HG03378 (cell line): ENCODE results near the gene GPC6.
"Not testable (repeated sequence)": the region's sequence is repeated elsewhere in the genome, so short reads cannot be mapped to it uniquely, and the experiment has no call there.

Experiments used
- ATAC-seq: cut with Tn5 transposase; IDR thresholded peaks from one replicate; pipeline ENCODE4 v1.9.1; 2021; ENCODE audit warnings: mild to moderate bottlenecking, moderate library complexity; ENCODE audit not compliant: unreplicated experiment

The GPC6 gene

DNA sequence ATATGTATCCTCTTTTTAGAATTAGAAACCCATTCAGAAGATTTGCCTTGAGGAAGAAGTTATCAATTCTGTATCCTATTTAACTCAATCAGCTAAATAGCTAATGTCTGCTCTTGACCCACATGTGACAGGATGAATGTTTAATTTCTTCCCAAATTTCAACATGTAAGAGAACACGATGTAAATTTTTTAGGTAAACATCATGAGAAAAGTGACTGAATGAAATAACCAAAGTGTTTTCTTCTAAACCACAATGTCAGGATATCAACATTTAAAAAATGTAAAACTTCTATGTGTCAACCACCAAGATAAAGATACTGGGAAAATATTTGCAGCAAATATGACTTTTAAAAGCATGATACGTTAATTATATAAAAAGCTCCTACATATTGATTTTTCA, 950.4 kb downstream of the GPC6 start:
- no peak for ATAC-seq

DNA sequence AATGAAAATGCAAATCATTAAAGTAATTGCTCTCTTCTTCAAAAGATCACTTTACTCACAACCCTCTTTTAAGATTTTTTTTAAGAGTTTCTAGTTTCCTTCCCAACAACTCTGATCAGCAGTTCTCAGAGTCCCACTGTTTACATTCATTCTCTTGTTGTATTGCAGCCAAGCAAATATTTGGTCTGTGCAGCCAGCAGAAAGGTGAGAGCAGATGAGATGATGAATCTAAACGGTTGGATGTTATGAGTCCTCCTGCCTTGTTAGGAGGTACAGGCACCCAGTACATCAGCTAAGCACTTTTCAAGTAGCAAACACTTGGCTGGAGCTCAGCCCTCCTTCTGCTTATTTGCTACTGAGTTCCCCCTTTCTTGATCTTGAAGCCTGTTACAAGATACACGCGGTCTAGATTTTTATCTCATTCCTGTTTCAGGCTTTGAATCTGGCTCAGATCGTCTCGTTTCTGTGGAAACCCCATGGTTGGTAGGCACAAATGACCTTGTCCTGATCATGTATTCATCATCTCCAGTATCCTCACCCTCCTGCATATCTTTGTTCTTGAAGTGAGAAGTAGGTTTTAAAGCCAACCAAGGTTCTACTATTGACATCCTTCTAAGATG, 952.1 kb downstream of the GPC6 start:
- ATAC-seq, result no peak

DNA sequence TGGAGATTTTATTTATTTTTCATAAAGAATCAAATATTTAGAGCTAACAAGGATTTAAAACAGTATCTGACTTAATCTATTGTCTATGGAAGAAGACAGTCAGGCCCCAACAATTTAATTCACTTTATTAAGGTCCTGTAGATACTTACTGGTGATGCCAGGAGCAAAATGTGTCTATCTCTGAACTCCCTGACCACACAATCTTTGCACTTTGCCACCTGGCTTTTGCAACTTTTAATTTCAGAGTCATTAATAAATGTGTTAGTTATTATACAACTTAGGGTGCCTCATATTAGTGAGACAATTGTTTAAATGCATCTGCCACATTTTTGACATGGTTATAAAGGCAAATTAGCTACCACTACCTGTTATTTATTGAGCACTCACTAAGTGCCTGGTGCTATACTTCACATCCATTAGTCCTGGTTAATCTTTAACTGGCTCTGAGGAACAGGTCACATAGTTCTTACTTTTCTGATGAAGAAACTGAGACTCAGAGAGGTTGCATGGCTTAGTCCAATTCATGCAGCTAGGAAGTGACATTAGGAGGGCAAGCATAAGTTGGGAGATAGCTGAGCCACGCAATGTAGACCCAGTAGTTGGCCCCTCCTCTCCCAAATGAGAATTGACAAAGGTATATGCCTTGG, 955.0 kb downstream of the GPC6 start:
- ATAC-seq, result no peak

DNA sequence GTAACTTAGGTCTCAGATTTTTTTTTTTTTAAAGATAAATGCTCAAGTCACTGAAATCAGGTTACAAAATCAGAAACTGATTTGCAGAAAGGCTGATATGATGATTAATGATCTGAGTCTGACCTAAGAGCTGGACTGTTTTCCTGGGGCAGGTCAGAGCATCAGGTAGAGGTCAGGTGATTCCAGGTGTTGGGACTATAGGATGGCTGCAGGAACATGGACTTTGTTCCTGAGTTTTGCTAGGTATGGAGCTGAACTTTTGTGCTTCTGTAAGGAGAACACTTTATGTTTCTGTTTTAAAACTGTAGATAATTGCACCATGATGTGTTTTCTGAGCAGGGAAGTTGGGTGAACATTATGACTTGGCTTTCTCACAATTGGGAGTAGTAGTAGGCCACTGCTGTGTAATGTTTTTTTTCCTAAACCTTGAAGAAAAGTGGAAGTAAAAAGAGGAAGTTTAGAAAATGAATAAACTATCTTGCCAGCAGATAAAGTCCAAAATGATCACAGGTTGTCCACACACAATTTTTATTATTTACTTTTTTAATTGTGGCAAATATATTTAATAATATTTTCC, 955.7 kb downstream of the GPC6 start:
- no peak for ATAC-seq

DNA sequence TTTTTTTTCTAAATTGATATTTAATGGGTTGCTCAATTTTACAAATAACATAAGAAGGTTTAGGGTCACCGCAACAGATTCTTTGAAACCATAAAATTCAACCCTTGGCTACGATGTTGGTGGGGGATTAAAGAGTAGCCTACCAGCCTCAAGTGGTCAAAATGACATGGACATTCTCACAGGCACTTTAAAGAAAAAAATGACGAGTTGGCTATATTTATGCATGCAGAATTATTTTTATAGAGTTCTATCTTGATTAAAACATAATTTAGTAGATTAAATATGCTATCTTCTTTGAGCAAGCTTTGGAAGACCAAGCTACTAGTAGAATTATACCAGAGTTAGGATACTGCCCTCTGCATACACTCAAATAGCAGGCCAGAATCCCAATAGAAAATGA, 959.9 kb downstream of the GPC6 start:
- ATAC-seq, result no peak

DNA sequence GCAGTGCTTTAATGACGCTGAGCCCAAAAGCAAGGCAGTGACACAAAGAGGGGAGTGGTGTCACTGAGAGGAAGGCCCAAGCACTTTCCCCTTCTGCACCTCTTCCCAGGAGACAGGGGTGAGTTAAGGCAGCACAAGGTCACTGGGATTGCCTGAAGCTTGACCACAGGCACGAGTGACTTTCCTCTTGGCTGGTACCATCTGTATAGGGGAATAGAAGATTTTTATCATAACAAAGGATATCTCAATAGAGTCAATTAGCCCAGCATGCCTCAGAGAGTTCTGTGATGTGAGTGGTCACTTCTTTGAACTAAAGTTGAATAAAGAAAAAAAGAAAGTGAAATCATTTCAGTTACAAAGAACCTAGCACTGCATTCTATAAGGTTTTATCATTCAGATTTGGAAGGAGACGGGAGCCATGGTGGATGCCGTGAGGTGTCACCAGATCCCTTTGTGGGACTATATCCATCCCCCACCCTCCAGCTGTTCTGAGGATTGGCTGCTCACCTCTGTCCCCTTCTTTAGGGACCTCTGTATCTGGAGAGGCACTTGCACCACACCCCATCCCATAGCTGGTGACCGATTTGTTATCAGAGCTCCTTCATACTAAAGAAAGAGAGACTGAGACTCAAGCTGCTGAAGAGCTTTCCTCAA, 961.7 kb downstream of the GPC6 start:
- ATAC-seq, result no peak

DNA sequence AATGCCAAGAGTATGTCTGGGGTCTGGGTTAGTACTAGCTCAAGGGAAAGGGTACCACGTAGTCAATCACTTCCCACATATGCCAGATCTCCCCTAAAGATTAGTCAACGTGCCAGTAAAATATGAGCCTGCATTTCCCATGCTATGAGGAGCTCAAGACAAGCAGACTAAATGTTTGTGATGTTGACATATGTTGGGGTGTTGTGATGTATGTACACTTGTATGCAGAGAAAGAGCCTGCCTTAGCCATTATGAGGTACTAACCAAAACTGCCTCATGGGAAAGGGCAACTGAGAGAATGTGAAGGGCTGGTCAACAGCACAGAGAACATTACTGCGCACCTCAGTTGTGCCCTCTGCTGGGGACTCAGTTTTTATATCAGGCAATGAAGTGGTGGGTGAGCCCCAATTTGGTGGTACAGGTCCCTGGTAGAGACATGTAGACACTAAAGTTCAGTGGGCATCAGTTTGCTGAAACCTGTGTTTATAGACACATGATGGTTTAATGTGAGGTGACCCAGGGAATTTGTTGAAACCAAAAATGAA, 965.9 kb downstream of the GPC6 start:
- ATAC-seq, result no peak

DNA sequence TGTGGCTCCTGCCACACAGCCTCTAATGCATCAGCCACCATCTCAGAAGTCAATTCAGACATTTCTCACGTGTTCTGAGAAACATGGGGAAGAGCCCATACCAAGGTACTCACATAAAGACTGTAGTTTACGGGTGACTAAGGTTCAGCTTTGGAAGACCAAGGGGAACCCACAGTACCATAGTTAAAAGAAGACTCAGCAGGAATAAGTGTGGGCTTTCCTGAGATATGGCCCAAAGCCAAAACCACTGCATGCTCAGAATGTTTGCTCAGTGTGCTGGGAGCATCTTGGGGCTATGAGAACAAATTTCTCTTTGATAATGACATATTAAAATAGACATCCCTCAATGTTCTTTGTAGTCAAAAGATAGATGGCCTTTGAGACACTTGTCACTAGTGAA, 969.1 kb downstream of the GPC6 start:
- no peak for ATAC-seq

DNA sequence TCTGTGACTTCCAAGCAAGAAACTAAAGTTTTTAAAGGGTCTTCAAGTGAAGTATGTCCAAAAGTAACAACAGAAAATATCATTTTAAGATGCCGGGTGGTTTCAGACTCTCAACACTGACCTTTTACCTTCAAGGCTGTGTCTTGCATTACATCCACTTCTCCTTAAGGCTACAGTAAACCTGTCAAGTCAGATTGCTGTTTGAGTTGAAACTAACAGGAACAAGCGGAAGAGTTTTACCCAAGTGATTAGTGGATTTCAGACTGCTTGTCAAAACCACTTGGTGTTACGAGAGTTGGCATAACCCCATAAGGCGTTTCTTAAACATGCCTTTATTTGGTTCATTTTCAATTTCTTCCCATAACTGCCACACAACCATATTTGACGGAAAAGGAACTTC, 969.8 kb downstream of the GPC6 start:
- ATAC-seq, result no peak

DNA sequence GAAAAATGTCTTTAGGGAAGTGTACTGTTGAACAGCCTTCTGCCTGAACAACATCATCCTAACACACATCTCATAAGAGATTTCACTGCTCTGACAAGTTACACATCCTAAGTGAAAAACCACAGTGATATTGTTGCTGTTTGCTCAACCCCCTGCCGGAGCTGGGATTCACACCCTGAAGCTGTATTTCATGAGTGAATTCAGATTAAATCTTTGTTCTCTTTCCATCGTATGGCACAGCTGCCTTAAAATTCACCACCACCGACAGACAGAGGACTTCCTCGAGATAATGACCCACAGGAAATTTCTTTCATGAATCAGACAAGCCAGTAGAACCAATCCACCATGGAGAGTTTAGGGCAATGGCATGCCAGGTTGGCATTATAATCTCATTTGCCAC, 972.1 kb downstream of the GPC6 start:
- no peak for ATAC-seq

DNA sequence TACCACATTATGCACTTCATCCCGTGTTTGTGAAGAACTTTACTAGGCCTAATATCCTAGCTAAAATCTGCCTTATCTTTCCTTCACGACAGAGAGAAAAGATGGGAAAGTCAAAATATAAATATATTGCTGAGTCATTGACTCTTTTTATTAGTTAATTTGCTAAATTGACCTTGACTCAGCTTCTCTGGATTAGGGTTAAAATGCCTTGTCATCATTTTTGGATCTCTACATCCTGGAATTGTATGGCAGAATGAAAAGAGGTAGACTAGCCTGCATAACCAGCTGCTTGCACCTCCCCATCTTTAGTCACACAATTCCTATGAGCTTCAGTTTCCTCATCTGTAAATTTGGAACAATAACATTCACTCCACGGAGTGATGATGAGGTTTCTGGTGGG, 972.5 kb downstream of the GPC6 start:
- ATAC-seq, result no peak

DNA sequence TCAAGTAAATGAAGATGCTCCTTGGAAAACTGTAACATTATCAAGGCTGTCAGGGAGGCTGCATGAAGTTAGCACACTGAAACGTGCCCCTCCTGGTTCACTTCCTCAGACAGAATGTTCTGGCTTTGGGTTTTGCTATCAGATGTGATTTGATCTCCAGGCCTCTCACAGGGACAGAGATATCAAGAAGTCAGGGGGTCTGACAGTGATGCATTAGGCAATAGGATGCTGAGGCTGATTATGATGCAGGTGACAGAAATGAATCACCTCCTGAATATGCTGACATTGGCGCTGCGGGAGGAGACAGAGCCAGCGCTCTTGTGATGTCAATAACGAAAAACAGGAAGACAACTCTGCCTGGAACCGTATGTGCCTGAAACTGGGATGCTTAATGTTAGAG, 974.4 kb downstream of the GPC6 start:
- ATAC-seq, result no peak

DNA sequence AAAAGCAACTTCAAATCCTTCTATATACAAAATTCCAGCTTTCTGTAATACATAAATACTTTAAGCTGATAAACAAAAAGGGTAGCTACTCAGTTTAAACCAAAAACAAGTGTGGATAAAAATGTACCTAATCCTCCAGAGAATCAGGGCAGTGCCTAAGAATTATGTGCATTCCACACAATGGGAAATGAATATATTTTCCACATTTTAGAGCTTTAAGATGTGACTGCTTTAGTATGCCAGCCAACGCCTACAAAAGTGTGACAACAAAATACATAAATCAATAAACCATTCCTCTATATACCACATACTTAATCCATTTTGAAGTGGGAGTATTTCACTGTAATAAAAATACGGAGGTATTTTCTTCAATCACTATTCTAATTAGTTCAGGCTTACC, 977.6 kb downstream of the GPC6 start:
- ATAC-seq, result no peak

DNA sequence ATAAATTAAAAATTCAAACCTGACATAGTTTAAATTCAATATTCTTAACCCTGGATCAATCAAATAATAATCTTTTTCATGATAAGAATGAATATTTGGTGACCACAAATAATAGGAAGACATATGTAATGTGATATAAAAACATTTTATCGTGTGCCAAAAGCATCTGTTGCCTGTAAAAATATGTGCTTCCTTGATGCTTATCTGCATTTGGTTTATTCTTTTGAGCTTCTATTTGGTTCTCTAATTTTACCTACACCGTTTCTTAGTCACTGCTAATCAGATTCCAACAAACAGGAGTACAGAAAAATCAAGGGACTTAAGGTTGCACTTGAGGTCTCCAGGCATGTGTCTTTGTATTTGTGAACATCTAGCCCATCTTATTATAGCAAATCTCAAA, 978.3 kb downstream of the GPC6 start:
- ATAC-seq, result no peak

DNA sequence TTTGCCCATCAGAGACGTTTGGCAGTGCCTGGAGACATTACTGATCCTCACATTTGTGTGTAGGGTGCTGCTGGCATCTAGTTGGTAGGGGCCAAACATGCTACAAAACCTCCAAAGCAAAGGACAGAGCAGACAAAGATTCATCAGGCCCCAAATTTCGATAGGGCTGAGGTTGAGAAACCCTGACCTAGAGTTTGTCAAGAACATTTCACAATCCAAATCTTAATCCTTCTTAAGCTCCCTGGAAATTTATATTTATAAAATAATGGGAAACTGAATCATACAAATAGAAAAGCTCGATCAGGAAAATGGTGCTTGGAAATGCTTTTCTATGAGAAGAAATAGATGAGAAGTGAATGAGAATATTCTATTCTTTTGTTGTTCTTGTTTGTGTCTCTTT, 979.3 kb downstream of the GPC6 start:
- no peak for ATAC-seq

DNA sequence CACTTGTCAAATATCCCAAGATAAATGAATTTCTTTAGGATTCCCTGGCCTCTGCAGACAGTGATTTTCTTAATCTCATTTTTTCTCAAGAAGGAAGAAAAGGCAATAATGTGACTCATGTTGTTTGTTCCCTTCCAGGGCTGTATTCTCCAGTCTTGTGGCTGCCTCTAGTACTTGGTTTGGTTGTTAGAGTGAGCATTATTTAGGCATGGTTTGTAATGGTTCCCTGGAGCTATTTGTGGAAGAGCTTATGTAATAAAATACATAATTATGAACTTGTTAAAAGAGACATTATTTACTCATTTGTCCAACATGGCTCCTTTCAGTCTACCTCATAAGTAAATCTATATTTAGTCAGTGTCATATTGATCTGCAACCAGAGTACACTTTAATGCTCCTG, 982.5 kb downstream of the GPC6 start:
- no peak for ATAC-seq

DNA sequence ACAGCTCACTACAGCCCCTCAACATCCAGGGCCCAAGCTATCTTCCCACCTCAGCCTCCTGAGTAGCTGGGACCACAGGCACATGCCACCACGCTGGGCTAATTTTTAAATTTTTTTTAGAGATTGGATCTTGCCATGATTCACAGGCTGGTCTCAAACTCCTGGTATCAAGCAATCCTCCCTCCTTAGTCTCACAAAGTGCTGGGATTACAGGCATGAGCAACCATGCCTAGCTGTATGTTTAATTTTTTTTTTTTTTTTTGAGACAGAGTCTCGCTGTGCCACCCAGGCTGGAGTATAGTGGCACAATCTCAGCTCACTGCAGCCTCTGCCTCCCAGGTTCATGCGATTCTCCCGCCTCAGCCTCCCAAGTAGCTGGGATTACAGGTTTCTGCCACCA, 983.3 kb downstream of the GPC6 start:
- ATAC-seq, result not testable (repeated sequence)

DNA sequence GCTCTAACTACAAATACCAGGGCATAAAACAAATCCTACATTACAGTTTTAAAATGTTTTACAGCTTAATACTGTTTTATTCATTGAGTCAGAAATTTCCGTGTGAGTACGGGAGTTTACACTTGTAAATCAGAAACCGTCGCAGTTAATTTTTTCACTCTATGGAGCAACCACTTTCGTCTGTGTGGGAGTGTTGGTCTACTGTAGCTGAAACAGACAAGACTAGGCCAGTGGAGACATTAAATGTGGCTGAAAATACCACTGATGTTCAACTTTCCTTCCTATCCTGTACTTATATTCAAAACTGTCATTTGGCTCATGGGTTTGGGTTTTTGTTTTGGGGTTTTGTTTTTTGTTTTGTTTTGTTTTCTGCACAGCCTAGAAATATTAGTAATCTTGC, 984.2 kb downstream of the GPC6 start:
- ATAC-seq, result peak; percentile 65

DNA sequence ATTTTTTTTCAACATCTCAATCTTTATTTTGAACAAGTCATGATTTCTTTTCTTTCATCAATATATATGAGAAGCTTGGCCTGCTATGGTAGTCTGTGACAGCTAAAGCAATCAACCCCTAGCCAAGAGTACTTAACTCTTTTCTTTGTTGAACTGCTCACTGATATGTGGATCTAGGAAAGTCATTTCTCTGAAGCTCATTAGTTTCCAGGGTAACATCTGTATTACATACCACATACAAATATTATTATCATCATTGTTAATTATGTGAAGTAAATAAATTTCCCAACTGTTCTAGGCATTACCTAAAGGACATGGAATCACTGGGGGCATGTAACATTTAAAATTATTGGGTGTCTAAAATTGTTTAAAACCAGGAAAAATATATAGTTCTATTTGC, 985.6 kb downstream of the GPC6 start:
- no peak for ATAC-seq

DNA sequence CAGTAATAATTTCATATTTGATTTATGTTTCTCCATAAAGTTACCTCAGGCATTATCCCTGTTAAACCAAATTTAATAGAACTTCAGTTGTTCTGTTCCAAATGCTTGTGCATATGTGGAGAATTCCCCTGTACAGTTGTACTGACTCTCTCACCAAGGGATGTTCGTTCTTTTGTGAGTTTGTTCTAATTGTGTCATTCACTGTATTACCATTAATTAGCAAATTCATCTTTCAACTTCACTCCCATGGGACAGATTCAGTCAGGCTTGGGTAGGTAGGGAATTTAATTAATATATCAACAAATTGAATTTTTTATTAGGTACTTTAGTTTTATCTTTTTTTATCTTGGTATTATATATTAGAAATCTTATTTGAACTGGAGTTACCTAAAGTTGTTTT, 987.5 kb downstream of the GPC6 start:
- no peak for ATAC-seq

DNA sequence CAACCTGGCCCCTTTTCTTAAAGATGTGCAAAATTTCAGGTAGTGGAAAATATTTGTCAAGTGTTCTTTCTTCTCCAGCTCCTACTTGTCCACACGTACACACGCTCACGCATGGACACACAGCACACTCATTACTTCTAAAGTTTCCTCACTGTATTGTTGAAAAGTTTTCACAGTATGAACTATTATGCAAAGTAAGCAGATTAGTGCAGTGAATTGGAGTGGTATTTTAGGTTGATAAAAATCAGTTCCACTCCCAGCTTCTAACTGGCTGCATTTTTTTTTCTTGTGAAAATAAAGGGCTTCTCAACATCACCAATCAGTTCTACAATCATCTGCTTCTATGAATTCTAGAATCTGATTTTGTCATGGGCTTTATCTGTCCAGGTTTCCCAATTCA, 988.4 kb downstream of the GPC6 start:
- no peak for ATAC-seq

DNA sequence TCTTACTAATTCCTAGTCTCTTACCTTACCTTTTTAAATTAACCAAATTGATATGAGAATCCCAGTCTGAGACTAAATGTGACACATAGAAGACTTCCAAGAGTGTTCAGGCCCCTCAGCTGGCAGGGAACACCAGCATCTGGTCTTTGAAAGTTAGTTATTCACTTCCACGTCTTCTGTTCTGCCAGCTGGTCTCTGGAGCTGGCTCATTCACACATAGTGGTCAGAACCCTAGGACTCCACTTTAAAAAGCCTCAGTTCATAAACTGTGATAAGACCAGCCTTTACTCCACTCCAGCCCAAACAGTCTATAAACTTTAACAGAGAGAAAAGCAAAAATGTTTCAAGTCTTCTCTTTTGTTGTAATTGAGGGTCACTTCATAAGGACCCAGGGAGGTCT, 989.9 kb downstream of the GPC6 start:
- ATAC-seq, result no peak
